ENCODE data around the gene PA2G4. TPM values are rescaled to one million over a fixed set of nuclear protein-coding genes. Genes with fewer than 3 reads are reported as not detected.

The PA2G4 gene
- total RNA-seq, 1 donor, result 103 TPM

- peaks cover 37% of the 10 kb centered on the region for H3K4me1 ChIP-seq (ENCODE audit: insufficient read depth, low read length)
- no peak overlapping the region for H3K4me3 ChIP-seq (ENCODE audit: low read length)
- H3K9me3 ChIP-seq (ENCODE audit: low read depth, low read length), result no peaks in the 10 kb centered on the region
- H3K27me3 ChIP-seq (ENCODE audit: insufficient read depth, low read length), result no peaks in the 10 kb centered on the region
Measured at GRCh38 chr12:56160894-56161689, 56.7 kb downstream of the PA2G4 start.

GRCh38 chr12:56161690-56162351, 57.5 kb downstream of the PA2G4 start:
- no peak overlapping the region for H3K4me3 ChIP-seq (ENCODE audit: low read length)

GRCh38 chr12:56162468-56163290, 58.3 kb downstream of the PA2G4 start:
- peaks cover 25% of the 10 kb centered on the region for H3K4me1 ChIP-seq (ENCODE audit: insufficient read depth, low read length)
- no peaks in the 10 kb centered on the region for H3K27me3 ChIP-seq (ENCODE audit: insufficient read depth, low read length)
- H3K9me3 ChIP-seq (ENCODE audit: low read depth, low read length), result no peaks in the 10 kb centered on the region
- H3K4me3 ChIP-seq (ENCODE audit: low read length), result no peak overlapping the region

More at GRCh38 chr12:56161690-56162351, 57.5 kb downstream of the PA2G4 start:
- H3K27me3 ChIP-seq (ENCODE audit: insufficient read depth, low read length), result no peaks in the 10 kb centered on the region
- no peaks in the 10 kb centered on the region for H3K9me3 ChIP-seq (ENCODE audit: low read depth, low read length)
- H3K4me1 ChIP-seq (ENCODE audit: insufficient read depth, low read length), result peaks cover 34% of the 10 kb centered on the region

Other genes starting within 250 kb of the PA2G4 start
- gene PYM1, start 176.7 kb upstream of the PA2G4 start, total RNA-seq, result 21.2 TPM
- 329 TPM for gene DGKA, start 173.4 kb upstream of the PA2G4 start, total RNA-seq
- not detected for gene PMEL, start 138.5 kb upstream of the PA2G4 start, total RNA-seq
- 6.9 TPM for gene CDK2, start 137.7 kb upstream of the PA2G4 start, total RNA-seq
- gene RAB5B, start 130.5 kb upstream of the PA2G4 start, total RNA-seq, result 25.1 TPM
- gene SUOX, start 107.3 kb upstream of the PA2G4 start, total RNA-seq, result 2.4 TPM
- gene IKZF4, start 83.5 kb upstream of the PA2G4 start, total RNA-seq, result 1.3 TPM
- 1,312 TPM for gene RPS26, start 62.6 kb upstream of the PA2G4 start, total RNA-seq
- 1.4 TPM for gene ERBB3, start 24.4 kb upstream of the PA2G4 start, total RNA-seq
- gene RPL41, start 12.1 kb downstream of the PA2G4 start, total RNA-seq, result 5,493 TPM
- gene ZC3H10, start 13.7 kb downstream of the PA2G4 start, total RNA-seq, result 8.6 TPM
- 62.1 TPM for gene ESYT1, start 23.7 kb downstream of the PA2G4 start, total RNA-seq
- 2.1 TPM for gene MYL6B, start 48.0 kb downstream of the PA2G4 start, total RNA-seq
- 729 TPM for gene MYL6, start 53.8 kb downstream of the PA2G4 start, total RNA-seq
- gene SMARCC2, start 84.9 kb downstream of the PA2G4 start, total RNA-seq, result 61.1 TPM
- 34.3 TPM for gene RNF41, start 117.4 kb downstream of the PA2G4 start, total RNA-seq
- 8.9 TPM for gene NABP2, start 119.8 kb downstream of the PA2G4 start, total RNA-seq
- gene SLC39A5, start 125.5 kb downstream of the PA2G4 start, total RNA-seq, result not detected
- 8.4 TPM for gene ANKRD52, start 153.8 kb downstream of the PA2G4 start, total RNA-seq
- 14.8 TPM for gene COQ10A, start 162.4 kb downstream of the PA2G4 start, total RNA-seq
- gene CS, start 195.8 kb downstream of the PA2G4 start, total RNA-seq, result 148 TPM
- 22.6 TPM for gene CNPY2, start 211.4 kb downstream of the PA2G4 start, total RNA-seq
- gene PAN2, start 229.4 kb downstream of the PA2G4 start, total RNA-seq, result 39.8 TPM
- gene IL23A, start 234.3 kb downstream of the PA2G4 start, total RNA-seq, result 23.5 TPM